Psoas muscle (tissue), 8 donors: Measurements from ENCODE around the gene NEURL1. TPM values are rescaled to one million over a fixed set of nuclear protein-coding genes. Genes with fewer than 3 reads are reported as not detected.
A peak's percentile ranks its signal among the peaks of the same experiment; 100 is the strongest.

Source experiments
- ATAC-seq, 4 donors: fragments of 200-7000 bp; cut with Tn5 transposase; one replicate each; pipeline ENCODE4 v1.9.1; 2020; ENCODE audit warnings: moderate library complexity in 3 of 4, mild to moderate bottlenecking in 2 of 4
- DNase-seq, 2 donors: peaks; one replicate each; pipeline ENCODE4 v3.0.0-alpha.2; 2020
- H3K27ac ChIP-seq: fragments of 200-600 bp; one replicate; pipeline ENCODE4 v1.8.0; 2022
- H3K27me3 ChIP-seq, 3 donors: fragments of 200-600 bp in 1 of 3; one replicate each; pipeline versions ENCODE4 v1.6.1 to v1.8.0; 2013 to 2022; ENCODE audit warnings: low read length in 2 of 3, mild to moderate bottlenecking in 2 of 3, moderate library complexity in 1 of 3; ENCODE audit not compliant: insufficient read depth in 3 of 3
- H3K36me3 ChIP-seq, 2 donors: fragments of 200-600 bp in 1 of 2; one replicate each; pipeline versions ENCODE4 v1.6.1 to v1.8.0; 2013 to 2022; ENCODE audit warnings: low read depth in 1 of 2, mild to moderate bottlenecking in 1 of 2, moderate library complexity in 1 of 2; ENCODE audit not compliant: insufficient read depth in 1 of 2
- H3K4me1 ChIP-seq: fragments of 200-600 bp; one replicate; pipeline ENCODE4 v1.8.0; 2022
- H3K4me3 ChIP-seq: fragments of 200-600 bp; one replicate; pipeline ENCODE4 v1.8.0; 2022; ENCODE audit warnings: mild to moderate bottlenecking
- H3K9me3 ChIP-seq: fragments of 200-600 bp; one replicate; pipeline ENCODE4 v1.8.0; 2022
- CTCF ChIP-seq: fragments of 200-600 bp; IDR thresholded peaks from one replicate; pipeline ENCODE4 v1.8.0; 2022; ENCODE audit warnings: antibody characterized with exemption
- WGBS, 3 donors: extraction: QIAGEN DNeasy Blood & Tissue Kit; methylation state at CpG; one replicate each; pipeline versions ENCODE4 v1.1.6 to v1.1.7; 2013; 5-methylcytosine and 5-hydroxymethylcytosine counted together
- intact Hi-C, 2 donors: fragments of 100-400 bp; cut with DNase I; formaldehyde crosslinking; loops; one replicate each; pipeline versions ENCODE4 v1.11.0 to v1.14.2; 2022
- polyA plus RNA-seq, 3 donors: library from polyadenylated mRNA; stranded (reverse); fragments of 200-250 nt; gene quantifications; one replicate each; pipeline ENCODE4 v1.2.3, GENCODE V29; 2013
- total RNA-seq, 4 donors: library from RNA; stranded (reverse); fragmentation: NEBNext Ultra II Directional in 2 of 4; extraction: Animal tissue kit (Norgen Biotek cat#: 25700) in 2 of 4; gene quantifications; one replicate each; pipeline versions ENCODE4 v1.2.1 to v1.2.4, GENCODE V29; 2021 to 2023
- donor health status: healthy with polysubstance abuse.
- donor health status: DM: no; HTN: no; CAD: no; lungs with moderate emphysema.
- donor health status: Bipolar disorder and iron deficiency.
- donor health status: healthy.
- donor health status: DM: yes; HTN: yes; CAD: no.
- donor health status: DM: no; HTN: no; CAD: no.
- donor health status: DM: no; HTN: no; CAD: no.
- donor health status: DM: yes; HTN: yes; CAD: no.

Gene NEURL1
- total and polyA plus RNA-seq, 7 donors: 10.9 to 103 (median 66.6) TPM

- peak overlapping the region; percentile 74 for H3K4me3 ChIP-seq
- H3K4me1 ChIP-seq: peaks cover 19% of the 10 kb centered on the region
- DNase-seq: peak; percentile 77 to 85
- H3K9me3 ChIP-seq: no peaks in the 10 kb centered on the region
- intact Hi-C loops: no loop called here
- no peak for TF ChIP-seq CTCF
- 22 to 27% (median 22%) methylated on average over 14 of the region's 14 CpGs for WGBS, 3 donors
- peaks cover 7 to 35% of the 10 kb centered on the region in 2 donors for H3K36me3 ChIP-seq
- H3K27me3 ChIP-seq: peaks cover 0 to 7% (median 0%) of the 10 kb centered on the region in 3 donors
- peak overlapping the region; percentile 76 for H3K27ac ChIP-seq
- peak; percentile 19 to 49 (median 42) for ATAC-seq
Measured at GRCh38 chr10:103451091-103451813, 42.3 kb upstream of the NEURL1 start.

GRCh38 chr10:103451831-103452505, 41.5 kb upstream of the NEURL1 start, which contains the start of gene CALHM2:
Gene CALHM2 (minus strand): TSS chr10:103452370. CDS start chr10:103449941, 2,429 bp downstream.
- H3K27ac ChIP-seq: peak within 1 kb of the TSS; percentile 76
- ATAC-seq (peak; percentile 38 to 66 (median 46)), DNase-seq (peak; percentile 73 to 82)
- intact Hi-C loops: no loop called here
- no peaks in the 10 kb centered on the region for H3K9me3 ChIP-seq
- peaks cover 14% of the 10 kb centered on the region for H3K4me1 ChIP-seq
- peak within 1 kb of the TSS; percentile 74 for H3K4me3 ChIP-seq
- TF ChIP-seq CTCF: no peak
- H3K36me3 ChIP-seq: peaks cover 6 to 28% of the 10 kb centered on the region in 2 donors
- peaks cover 0 to 7% (median 0%) of the 10 kb centered on the region in 3 donors for H3K27me3 ChIP-seq
- 3 to 8% (median 4%) methylated on average over 22 to 32 of the region's 32 CpGs for WGBS, 3 donors

- peak overlapping the region; percentile 74 for H3K4me3 ChIP-seq
- WGBS, 3 donors: 30 to 36% (median 34%) methylated on average over 24 to 27 of the region's 27 CpGs
- peaks cover 13% of the 10 kb centered on the region for H3K4me1 ChIP-seq
- ATAC-seq: peak in 1 of 4 donors; percentile 18
- peaks cover 0 to 21% of the 10 kb centered on the region in 2 donors for H3K36me3 ChIP-seq
- peak overlapping the region; percentile 76 for H3K27ac ChIP-seq
- intact Hi-C loops: no loop called here
- peaks cover 0 to 7% (median 0%) of the 10 kb centered on the region in 3 donors for H3K27me3 ChIP-seq
- DNase-seq: peak in 1 of 2 donors; percentile 39
- no peak for TF ChIP-seq CTCF
- no peaks in the 10 kb centered on the region for H3K9me3 ChIP-seq
Measured at GRCh38 chr10:103452506-103453230, 40.8 kb upstream of the NEURL1 start.

- WGBS, 3 donors: 84 to 88% (median 85%) methylated on average over 4 of the region's 4 CpGs
- peaks cover 0 to 8% of the 10 kb centered on the region in 2 donors for H3K36me3 ChIP-seq
- peaks cover 13% of the 10 kb centered on the region for H3K4me1 ChIP-seq
- intact Hi-C loops: no loop called here
- no peak for TF ChIP-seq CTCF
- no peak for ATAC-seq
- H3K27me3 ChIP-seq: peaks cover 0 to 7% (median 0%) of the 10 kb centered on the region in 3 donors
- H3K9me3 ChIP-seq: no peaks in the 10 kb centered on the region
- no peak overlapping the region for H3K27ac ChIP-seq
- no peak overlapping the region for H3K4me3 ChIP-seq
- peak in 1 of 2 donors; percentile 50 for DNase-seq
Measured at GRCh38 chr10:103454026-103454425, 39.5 kb upstream of the NEURL1 start.
